ENCODE data around the gene TH.

Gene TH

GRCh38 chr11:2193099-2193887 is 21.7 kb upstream of the TH start:
- H3K4me3 ChIP-seq (ENCODE audit: low read depth, low read length): no peak overlapping the region

GRCh38 chr11:2192435-2192834 is 20.8 kb upstream of the TH start:
- no peak overlapping the region for H3K4me3 ChIP-seq (ENCODE audit: low read depth, low read length)
- TF ChIP-seq CTCF (IDR thresholded peaks at IDR 0.05; ENCODE audit: low read depth, low read length): no peak

More at GRCh38 chr11:2193099-2193887, 21.7 kb upstream of the TH start:
- TF ChIP-seq CTCF (IDR thresholded peaks at IDR 0.05; ENCODE audit: low read depth, low read length): no peak

GRCh38 chr11:2191883-2192282 is 20.3 kb upstream of the TH start:
- TF ChIP-seq CTCF (IDR thresholded peaks at IDR 0.05; ENCODE audit: low read depth, low read length): no peak
- H3K4me3 ChIP-seq (ENCODE audit: low read depth, low read length): no peak overlapping the region

- TF ChIP-seq CTCF (IDR thresholded peaks at IDR 0.05; ENCODE audit: low read depth, low read length): no peak
- no peak overlapping the region for H3K4me3 ChIP-seq (ENCODE audit: low read depth, low read length)
Observed at GRCh38 chr11:2190657-2191471, 19.2 kb upstream of the TH start.

- no peak overlapping the region for H3K4me3 ChIP-seq (ENCODE audit: low read depth, low read length)
- no peak for TF ChIP-seq CTCF (IDR thresholded peaks at IDR 0.05; ENCODE audit: low read depth, low read length)
Observed at GRCh38 chr11:2189938-2190656, 18.5 kb upstream of the TH start.

- TF ChIP-seq CTCF (IDR thresholded peaks at IDR 0.05; ENCODE audit: low read depth, low read length): no peak
- no peak overlapping the region for H3K4me3 ChIP-seq (ENCODE audit: low read depth, low read length)
Observed at GRCh38 chr11:2188745-2189144, 17.1 kb upstream of the TH start.
